Loucy (cell line): ENCODE results near the gene ARL5B.

Experiments used
- EZH2phosphoT487 ChIP-seq: fragments of 200-600 bp; IDR thresholded peaks from 2 replicates; pipeline ENCODE4 v1.6.1; 2018; ENCODE audit warnings: antibody characterized with exemption, mild to moderate bottlenecking, moderate library complexity, borderline replicate concordance
- TF ChIP-seq, protein P1 (sequence below): fragments of 200-600 bp; sonication (generic); conservative IDR thresholded peaks from 2 replicates; pipeline ENCODE4 v1.5.1; 2014; ENCODE audit warnings: mild to moderate bottlenecking, antibody characterized with exemption, low read length

DNA sequence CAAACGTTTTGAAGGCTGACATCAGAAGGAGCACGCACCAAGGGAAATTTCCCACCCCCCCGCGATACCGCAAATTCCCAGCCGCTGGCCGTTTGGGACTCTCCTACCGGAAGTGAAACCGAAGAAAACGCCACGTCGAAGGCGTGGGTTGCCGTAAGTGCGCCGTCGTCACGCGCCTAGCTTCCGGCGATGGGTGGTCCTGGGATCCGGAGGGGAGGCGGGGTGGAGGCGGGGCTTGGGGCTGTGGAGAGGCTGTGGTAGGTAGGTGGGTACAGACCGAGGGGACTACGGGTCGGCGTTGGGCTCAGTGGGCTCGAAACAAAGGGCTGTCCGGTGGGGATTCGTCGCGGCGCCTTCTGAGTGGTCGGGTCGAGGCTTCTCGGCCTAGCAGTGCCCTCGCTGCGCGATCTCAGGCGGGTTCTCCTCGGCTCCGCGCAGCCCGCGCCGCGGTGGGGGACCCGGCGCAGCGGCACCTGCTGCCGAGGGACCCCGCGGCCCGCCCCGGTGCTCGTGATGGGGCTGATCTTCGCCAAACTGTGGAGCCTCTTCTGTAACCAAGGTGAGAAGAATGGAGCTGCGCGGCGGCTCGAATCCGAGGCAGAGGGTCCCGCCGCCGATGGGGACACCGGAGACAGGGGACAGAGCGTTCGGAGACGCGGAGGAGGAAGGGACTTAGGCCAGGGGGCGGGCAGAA is at the start of gene ARL5B:
- TF ChIP-seq, protein P1, sequence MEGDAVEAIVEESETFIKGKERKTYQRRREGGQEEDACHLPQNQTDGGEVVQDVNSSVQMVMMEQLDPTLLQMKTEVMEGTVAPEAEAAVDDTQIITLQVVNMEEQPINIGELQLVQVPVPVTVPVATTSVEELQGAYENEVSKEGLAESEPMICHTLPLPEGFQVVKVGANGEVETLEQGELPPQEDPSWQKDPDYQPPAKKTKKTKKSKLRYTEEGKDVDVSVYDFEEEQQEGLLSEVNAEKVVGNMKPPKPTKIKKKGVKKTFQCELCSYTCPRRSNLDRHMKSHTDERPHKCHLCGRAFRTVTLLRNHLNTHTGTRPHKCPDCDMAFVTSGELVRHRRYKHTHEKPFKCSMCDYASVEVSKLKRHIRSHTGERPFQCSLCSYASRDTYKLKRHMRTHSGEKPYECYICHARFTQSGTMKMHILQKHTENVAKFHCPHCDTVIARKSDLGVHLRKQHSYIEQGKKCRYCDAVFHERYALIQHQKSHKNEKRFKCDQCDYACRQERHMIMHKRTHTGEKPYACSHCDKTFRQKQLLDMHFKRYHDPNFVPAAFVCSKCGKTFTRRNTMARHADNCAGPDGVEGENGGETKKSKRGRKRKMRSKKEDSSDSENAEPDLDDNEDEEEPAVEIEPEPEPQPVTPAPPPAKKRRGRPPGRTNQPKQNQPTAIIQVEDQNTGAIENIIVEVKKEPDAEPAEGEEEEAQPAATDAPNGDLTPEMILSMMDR = no peak
- no peak for TF ChIP-seq EZH2phosphoT487
